HG03039 (cell line): Measurements from ENCODE around the gene TCTN1.
A peak's percentile ranks its signal among the peaks of the same experiment; 100 is the strongest.
"Not testable (repeated sequence)": the region's sequence is repeated elsewhere in the genome, so short reads cannot be mapped to it uniquely, and the experiment has no call there.

Experiments used
- ATAC-seq: cut with Tn5 transposase; IDR thresholded peaks from one replicate; pipeline ENCODE4 v1.9.1; 2021; ENCODE audit warnings: mild to moderate bottlenecking, moderate library complexity; ENCODE audit not compliant: unreplicated experiment

Gene TCTN1

DNA sequence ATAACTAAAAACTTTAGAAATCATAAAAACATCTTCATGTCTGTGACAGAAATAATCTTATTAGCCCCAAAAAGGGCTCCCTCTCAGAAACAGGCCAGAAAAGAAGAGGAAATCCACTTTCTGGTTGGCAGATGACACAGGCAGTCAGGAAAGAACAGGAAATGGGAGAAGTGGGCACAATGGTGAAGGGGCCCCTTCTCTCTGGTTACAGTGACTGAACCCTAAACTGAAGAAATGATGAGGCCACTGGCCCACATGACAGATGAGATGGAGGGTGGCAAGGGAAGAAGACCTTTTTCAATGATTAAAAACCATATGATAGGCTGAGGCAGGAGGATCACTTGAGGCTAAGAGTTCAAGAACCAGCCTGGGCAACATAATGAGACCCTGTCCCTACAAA is 21.1 kb downstream of the TCTN1 start:
- ATAC-seq, result no peak

DNA sequence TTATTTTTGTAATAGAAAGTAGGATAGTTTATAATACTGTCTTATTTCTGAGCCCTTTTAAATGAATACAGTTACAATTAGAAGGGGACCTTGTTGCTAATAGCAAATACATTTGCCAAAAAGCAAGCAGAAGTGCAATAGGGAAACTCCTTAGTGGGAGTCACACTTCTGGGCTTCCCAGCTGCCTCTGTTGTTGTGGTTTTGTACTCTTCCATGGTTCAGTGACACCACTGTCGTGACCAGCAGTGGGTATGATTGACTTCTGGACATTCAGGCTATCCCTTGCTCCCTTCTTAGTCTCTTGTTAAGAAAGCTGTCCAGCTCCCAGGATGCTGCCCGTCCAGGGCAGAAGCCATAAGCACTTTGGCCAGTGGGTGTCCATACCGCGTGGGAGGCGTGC is 22.6 kb downstream of the TCTN1 start:
- ATAC-seq, result no peak

DNA sequence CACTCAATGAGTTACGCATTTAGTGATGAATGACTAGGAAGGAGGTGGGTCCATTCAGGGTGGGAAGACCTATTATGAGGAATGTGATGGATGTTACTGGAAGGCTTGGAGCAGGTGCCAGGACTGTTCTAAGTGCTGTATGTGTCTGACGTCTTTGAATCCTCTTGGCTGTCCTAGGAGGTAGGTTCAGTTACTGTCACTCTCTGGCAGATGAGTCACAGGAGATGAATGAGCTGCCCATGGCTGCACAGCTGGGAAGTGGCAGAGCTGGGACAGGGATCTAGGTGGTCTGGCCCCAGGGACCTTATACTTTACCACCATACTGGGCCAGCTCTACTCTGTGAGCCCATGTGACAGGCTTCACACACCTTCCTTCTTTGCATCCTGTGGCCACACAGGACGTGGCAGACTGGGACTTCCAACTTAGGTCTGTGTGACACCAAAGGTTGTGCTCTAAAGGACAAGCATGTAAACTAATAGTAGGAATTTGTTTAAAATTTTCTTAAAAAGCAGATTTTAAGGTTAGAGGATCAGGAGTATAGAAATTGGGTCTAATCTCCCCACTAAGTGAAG is 24.0 kb downstream of the TCTN1 start:
- ATAC-seq, result no peak

DNA sequence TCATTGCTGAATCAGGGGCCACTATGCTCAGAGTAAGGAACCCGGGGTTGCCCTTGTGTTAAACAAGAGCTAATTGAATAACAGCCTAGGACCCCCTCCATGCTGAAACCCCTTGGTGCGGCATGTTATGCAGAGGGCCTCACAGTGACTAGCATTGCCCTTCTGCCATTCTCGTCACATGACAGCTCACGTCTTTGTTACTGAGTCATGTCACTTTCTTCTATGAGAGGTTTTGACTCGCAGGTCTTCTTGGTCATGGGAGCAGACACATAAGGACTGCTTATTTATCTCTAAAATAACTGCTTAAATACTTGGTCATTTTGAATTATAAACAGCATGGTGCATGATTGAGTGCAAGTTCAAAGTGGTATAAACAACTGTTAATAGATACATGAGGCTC is 24.9 kb downstream of the TCTN1 start:
- no peak for ATAC-seq

DNA sequence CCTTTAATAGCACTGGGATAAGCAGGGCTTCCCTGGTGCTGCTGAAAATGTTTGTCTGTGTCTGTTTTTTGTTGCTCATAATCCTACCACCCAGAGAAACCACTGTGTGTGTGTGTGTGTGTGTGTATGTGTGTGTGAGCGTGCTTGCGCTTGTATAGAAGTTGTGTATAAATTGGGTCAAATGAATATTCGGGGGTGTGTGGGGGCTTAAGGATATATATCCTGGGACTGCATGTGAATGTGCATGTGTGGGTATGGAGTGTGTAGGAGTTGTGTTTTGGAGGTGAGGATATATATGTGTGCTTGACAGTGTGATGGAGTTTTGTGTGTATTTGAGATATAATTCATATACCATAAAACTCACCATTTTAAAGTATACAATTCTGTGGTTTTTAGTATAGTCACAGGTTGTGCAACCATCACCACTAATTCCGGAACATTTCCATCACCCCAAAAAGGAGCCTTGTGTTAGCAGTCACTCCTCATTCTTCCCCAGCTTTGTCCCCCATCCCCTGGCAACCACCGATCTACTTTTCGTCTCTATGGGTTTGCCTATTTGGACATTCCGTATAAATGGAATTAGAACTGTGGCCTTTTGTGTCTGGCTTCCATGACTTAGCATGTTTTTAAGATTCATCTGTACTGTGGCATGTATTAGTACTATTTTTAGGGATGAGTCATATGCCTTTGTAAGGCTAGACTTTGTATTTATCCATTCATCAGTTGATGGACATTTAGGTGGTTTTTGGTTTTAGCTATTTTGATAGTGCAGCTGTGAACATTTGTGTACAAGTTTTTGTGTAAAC is 25.6 kb downstream of the TCTN1 start:
- ATAC-seq, result no peak

DNA sequence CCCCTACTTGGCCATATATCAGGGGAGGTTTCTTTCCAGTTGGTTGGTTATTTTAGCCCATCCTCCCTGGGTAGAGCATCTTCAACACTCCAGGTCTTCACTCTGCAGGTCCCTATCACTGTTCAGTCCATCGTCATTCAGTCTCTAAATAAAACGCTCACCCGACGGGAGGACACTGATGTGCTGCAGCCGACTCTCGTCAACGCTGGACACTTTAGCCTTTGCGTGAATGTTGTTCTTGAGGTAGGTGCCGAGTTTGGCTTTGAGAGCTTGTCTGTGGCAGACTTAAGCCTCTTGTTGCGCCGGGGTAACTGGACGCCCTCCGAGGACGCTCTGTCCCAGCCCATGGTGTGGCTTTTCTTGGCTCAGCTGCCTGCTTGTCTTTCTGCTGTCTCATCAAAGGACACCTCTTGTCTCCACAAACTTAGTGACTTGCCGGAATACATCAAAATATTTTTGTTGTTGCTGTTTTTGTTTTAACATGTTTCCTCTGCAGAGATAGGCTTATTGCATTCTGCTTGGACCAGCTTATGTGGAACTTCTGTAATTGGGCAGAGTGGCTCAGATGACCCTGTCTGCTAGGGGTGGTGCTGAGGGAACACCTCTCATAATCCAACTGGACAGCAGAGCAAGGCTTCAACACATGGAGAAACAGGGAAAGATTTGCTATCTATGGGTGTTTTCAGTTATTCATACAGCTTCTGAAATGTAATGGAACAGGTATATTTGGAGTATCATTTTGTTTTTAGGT is 26.5 kb downstream of the TCTN1 start:
- ATAC-seq, result no peak

DNA sequence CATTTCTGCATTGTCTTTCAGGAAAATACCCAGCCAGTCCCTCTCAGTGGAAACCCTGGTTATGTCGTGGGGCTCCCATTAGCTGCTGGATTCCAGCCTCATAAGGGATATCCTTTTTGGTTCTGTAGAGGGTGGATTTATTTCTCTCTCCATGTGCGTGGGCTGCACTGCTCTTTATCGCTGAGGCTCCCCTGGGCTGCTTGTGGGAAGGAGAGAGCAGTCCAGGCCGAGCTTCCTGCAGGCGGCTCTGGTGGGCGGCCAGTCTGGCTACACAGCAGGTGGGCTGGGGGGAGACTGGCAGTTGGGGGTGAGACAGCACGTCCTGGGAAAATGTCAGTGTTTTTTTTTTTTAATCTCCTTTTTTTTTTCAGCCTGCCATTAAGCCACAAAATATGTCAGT is 27.6 kb downstream of the TCTN1 start:
- no peak for ATAC-seq

DNA sequence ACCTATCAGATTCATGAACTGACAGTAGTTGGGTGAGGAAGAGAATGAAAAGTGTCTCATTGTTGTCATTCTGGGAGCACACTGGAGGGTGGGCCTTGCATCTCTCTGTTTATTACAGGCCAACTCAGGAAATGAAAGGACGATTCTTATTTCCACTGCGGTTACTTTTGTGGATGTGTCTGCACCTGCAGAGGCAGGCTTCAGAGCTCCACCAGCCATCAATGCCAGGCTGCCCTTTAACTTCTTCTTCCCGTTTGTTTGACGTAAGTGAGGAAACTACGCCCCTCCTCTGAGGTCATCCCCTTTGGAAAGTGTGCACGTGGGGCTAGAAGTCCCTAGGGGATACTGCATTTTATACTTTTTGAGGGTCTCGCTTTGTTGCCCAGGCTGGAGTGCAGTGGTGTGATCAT is 33.7 kb downstream of the TCTN1 start:
- ATAC-seq, result no peak

DNA sequence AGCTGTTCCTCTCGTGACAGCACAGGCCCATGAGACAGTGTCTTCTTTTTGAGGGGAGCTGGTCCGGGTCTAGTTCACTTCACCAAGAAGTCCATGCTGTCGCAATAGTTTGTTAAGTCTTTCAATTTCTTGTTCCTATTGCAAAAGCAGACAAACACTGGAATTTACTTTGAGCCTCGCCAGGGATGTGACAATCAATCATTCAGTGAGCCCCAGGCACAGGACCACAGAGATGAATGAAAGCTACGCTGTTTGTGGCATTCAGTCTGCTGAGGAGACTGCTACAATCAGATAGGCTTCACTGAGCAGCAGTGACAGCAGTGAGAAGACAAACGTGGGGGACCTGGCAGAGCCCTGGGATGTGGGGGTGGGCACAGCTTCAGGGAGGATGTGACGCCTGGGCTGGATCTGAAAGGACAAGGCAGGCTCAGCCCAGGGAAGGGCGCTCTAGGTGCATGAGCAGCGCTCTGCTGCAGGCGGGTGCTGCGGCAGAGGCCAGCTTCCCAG is 35.5 kb downstream of the TCTN1 start:
- ATAC-seq, result no peak

DNA sequence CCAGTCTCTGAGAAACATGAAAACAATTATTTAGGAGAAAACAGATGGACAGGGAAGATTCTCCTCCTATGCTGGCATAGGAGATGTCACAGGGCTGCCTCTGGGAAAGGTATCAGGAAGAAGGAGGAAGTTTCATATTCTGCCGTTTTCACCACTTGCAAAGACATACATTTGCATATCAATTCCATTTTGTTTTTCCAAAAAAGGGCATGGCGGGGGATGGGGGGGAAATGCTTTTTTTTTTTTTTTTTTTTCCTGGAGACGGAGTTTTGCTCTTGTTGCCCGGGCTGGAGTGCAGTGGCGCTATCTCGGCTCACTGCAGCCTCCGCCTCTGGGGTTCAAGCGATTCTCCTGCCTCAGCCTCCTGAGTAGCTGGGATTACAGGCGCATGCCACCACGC is 40.3 kb downstream of the TCTN1 start:
- ATAC-seq, result not testable (repeated sequence)

DNA sequence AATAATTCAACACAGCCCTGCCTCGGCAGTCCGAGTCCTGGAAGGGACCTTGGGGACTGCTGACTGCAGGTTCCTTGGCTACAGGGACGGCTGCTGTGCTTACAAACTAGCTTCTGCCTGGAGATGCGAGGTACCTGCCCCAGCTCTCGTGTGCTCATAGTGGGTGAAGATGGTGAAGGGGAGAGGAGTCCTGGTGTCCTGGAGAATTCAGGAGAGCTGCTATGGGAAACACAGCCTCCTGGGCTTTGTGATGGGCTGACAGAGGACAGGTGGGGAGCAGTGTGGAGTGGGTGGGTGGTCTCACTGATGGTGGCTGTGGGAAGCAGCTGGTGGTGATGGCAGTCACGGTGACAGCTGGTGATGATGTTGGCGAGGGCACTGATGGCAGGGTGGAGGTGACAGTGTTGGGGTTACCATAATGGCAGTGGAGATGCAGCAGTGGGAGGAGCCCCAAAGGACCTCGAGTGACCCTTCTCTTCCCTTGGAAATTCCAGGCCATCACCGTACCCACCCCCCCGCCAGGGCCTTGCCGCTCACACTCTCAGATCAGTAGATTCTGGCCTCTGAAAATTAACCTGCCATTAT is 42.2 kb downstream of the TCTN1 start:
- ATAC-seq, result no peak

DNA sequence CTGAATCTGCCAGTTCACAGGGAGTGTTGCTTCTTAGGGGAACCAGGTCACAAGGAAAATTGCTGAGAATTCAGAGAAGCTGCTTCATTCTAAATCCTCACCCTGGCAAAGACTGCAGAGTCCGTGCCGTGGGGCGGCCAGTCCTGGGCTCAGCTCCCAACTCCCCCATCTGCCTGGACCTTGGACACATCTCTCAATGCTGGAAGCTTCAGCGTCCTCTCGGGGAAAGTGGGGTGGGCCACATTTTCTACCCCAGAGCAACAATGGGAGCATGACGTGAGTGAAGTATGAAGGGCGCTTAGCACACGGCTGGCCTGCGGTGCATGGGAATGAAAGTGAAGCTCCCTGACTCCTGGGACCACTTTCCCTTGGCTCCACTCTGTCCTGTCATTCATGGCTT is 43.8 kb downstream of the TCTN1 start:
- no peak for ATAC-seq

DNA sequence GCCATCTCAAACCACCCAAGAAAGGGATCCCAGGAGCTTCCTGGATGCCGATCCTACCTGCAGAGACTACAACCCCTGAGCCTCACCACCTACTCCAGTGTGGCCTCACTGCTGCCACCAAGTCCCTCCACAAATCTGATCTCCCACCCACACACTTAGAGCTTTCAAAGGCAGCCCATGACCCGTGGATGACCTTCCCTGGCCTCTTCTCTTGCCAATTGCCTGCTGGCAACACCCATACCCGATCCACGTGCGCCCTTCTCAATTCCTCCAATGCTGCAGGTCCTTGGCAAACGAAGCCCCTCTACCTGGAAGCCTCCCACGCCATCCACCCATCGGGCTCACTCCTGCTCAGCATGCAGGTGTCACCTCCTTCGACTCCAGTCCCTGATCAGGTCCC is 44.3 kb downstream of the TCTN1 start:
- no peak for ATAC-seq

DNA sequence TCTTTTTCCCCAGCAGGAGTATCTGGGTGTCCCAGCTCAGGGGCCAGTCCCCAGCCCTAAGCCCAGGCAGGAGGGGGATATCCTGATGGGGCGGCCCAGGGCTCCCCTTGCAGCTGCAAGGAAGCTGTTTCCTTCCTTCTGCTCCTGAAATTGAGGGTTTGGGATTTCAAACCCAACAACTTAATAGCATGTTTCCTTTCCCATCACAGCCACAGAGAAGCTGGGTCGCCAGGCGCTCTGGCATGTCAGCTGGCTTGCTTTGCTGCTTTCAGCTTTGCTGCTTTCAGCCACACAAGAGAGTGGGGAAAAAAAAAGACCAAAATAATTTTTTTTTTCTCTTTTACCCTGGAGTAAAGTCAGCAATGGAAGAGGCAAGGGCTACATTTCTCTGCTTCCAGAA is 44.9 kb downstream of the TCTN1 start:
- ATAC-seq, result no peak

DNA sequence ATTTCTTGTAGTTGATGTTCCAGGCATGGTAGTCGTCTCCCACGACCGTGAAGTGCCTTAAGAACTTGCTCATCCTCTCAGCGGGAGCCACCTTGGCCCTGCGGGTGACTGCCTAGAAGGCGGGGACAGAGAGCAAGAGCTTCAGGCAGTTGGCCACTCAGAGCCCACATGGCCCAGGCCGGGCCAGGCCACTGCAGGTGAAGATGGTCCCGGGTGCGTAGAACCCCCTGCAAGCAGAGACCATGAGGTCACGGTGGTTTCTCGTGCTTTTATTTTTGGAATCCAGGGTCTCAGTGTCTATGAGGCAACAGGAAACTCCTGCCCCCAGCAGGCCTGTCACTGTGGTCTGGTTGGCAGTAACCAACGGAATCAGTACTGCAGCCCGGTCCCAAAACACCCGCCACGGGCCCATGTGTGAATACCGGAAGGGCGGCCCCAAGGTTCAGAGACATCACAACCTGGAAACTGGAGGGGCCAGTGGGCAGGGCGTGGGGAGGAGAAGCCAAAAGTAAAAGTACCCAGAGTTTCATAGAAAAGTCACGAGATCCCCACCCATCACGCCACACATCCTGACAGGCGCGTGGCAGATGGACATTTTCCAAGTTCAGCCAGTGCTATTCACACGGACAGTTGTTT is 47.5 kb downstream of the TCTN1 start:
- ATAC-seq, result peak; percentile 81

DNA sequence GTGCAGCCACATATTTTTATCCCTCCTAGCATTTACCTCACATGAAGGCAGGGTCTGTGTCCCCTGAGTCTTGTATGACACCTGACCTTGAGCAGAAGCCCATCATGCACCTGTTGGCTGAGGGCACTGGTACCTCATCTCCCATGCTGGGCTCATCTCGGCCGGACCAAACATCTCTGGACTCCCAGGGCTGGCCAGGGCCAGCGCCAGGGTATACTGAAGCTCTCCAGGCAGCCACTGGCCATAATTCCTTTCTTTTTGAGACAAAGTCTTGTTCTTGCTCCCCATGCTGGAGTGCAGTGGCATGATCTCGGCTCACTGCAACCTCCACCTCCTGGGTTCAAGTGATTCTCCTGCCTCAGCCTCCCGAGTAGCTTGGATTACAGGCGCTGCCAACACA is 53.0 kb downstream of the TCTN1 start:
- no peak for ATAC-seq

DNA sequence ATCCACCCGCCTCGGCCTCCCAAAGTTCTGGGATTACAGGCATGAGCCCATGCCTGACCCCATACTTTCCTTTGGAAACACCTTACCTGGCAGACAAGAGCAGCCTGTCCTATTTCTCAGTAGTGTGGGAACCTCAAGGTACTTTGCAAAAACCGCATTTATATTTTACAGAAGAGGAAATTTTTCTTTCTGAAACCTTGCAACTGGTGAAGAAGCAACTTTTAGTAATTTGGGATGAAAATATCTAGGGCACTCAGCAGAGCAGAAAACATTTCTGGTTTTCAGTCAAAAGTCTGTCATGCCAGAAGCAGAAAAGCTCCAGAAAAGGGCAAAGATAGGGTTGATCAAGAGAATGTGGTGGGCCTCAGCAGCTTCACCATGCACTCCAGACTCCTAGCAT is 53.7 kb downstream of the TCTN1 start:
- ATAC-seq, result no peak

DNA sequence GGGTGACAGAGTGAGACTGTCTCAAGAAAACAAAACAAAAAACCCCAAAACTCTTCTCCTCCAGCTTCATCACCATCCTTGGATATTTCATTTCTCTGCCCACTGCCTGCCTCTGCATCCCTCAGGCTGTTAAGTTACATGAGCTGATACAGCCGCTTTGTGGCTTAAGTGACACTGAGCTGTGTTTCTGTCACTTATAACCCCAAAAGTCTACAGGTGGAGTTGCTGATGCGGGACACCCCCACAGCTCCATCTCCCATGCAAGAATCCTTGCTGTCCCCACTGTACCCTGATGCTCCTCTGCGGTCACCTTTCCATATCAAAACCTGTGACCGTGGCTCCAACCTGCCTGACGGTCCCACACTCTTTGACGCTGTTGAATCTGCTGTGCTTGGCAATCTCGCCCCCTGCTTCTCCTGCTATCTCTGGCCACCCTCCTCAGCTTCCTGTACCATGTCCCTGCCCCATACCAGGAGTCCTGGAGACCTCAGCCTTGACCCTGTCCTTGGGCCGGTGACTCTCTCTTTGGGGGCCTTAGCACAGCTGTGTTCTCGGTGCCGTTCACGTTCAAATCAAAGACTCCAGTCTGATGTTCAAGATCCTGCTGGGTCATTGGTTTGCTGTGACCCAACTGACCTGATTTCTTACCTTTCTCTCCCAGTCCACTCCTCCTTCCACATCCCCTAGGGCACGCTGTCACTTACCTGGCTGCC is 54.7 kb downstream of the TCTN1 start:
- no peak for ATAC-seq

DNA sequence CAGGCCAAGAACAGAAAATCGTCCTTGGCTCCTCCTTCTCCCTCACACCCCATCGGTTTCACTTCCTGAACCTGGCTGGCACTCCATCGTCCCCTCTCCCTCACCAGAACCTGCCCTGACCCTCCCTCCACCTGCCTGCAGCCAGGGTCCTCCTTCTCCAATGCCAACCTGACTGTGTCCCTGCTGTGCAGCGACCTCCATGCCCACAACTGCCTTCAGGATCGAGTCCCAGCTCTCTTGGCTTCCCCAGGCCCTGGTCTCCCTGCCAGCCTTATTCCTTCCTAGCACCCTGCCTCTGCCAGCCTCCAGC is 55.2 kb downstream of the TCTN1 start:
- no peak for ATAC-seq

DNA sequence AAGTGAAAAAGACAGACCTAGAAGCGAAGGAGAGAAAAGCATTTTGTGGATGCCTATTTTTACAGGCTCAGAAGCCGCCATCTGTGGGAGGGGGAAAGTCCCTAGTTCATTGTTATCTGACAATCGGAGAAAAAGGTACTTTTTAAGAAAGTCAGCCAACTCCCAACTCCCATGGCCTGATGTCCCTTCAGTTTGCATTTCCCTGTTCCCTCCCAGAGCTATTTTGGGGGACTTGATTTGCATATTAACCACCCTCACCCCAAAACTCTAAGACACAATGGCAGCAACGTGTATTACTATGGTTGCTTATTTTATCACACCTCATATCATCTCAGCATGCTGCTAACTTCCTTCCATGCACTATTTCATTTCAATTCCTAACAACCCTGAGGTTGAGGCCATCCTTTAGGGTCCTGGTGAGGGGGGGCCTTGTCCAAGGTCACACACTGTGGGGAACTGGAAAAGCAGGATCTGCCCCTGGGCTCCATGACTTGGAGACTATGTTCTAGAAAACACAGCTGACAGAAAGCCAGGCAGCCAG is 56.3 kb downstream of the TCTN1 start:
- no peak for ATAC-seq
